ENCODE data around the gene FBXW11. TPM values are rescaled to one million over a fixed set of nuclear protein-coding genes. Genes with fewer than 3 reads are reported as not detected.
"Not testable (repeated sequence)": the region's sequence is repeated elsewhere in the genome, so short reads cannot be mapped to it uniquely, and the experiment has no call there.

The FBXW11 gene
- polyA plus RNA-seq, 5 donors = 44.7 to 58.4 (median 53.4) TPM

DNA sequence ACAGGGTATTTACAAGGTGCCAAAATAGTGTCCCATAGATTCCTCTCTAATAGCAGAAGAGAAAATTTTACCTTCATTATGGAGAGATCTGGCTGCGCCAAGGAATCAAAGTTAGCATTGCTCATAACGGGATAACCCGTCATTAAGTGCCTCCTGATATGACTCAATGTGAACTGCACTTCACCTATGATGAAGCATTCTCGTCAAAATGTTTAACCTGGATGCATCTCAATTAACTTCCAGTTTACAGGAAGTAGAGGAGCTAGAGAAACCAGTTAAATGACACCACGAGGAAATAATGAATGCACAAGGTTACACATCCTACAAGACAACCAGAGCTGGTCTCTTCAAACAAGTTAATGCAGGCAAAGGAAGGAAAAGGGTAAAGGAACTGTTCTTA, 17.2 kb downstream of the FBXW11 start:
- DNase-seq = no peak

GRCh38 chr5:171986772-171987171, 19.7 kb downstream of the FBXW11 start:
- no peak for DNase-seq

GRCh38 chr5:171984748-171985419, 21.6 kb downstream of the FBXW11 start:
- no peak for DNase-seq

- no peak for DNase-seq
Observed at GRCh38 chr5:171981847-171982246, 24.6 kb downstream of the FBXW11 start.

DNA sequence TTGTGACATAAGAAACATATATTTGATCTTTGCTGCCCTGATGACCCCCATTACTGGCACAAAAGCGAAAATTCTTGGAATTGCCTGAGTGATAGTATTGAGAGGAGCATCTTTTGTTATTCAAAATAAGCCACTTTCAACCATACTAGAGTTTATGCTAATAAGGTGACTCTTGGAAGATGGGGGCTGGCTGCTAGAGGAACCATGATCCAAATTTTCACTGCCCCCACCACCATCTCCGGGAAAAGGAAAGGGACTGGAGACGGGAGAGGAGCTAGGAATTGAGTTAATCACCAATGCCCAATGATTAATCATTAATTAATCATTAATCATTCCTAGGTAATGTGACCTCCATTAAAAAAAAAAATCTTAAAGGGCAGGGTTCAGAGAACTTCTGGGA, 25.6 kb downstream of the FBXW11 start:
- no peak for DNase-seq

GRCh38 chr5:171979606-171980005, 26.8 kb downstream of the FBXW11 start:
- DNase-seq = no peak

- DNase-seq = no peak
Observed at GRCh38 chr5:171978519-171978918, 27.9 kb downstream of the FBXW11 start.

DNA sequence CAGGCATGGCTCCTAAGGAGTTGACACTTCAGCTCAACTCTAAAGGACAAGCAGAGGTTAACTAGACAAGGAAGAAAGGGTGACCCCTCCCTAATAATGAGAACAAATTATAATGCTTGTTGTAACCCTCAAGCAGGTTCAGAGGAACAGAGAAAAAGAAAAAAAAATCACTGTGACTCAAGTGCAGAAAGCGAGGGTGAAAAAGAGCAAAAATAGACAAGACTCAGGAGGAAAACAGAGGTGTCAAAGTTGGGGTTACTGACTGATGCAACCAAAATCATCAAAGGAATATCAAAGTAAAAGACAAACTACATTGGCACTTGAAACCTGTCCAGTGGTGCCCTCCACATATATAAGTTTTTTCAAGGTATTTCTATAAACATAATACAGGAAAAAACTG, 28.4 kb downstream of the FBXW11 start:
- no peak for DNase-seq

DNA sequence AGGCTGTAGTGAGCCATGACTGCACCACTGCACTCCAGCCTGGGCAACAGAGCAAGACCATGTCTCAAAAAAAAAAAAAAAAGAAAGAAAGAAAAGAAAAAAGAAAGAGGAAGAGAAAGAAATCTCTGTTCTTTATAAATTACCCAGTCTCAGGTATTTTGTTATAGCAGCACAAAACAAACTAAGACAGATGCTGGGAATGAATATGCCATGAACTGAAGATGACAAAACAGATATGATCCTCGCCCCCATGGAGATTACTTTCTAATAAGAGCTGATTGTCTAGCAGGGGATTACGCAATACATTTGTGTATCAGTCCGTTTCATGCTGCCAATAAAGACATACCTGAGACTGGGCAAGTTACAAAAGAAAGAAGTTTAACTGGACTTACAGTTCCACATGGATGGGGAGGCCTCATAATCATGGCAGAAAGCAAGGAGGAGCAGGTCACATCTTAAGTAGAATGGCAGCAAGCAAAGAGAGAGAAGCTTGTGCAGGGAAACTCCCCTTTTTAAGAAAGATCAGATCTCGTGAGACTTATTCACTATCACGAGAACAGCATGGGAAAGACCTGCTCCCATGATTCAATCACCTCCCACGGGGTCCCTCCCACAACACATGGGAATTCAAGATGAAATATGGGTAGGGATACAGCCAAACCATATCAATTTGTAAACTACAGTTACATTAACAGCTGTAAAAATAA, 29.0 kb downstream of the FBXW11 start:
- not testable (repeated sequence) for DNase-seq

DNA sequence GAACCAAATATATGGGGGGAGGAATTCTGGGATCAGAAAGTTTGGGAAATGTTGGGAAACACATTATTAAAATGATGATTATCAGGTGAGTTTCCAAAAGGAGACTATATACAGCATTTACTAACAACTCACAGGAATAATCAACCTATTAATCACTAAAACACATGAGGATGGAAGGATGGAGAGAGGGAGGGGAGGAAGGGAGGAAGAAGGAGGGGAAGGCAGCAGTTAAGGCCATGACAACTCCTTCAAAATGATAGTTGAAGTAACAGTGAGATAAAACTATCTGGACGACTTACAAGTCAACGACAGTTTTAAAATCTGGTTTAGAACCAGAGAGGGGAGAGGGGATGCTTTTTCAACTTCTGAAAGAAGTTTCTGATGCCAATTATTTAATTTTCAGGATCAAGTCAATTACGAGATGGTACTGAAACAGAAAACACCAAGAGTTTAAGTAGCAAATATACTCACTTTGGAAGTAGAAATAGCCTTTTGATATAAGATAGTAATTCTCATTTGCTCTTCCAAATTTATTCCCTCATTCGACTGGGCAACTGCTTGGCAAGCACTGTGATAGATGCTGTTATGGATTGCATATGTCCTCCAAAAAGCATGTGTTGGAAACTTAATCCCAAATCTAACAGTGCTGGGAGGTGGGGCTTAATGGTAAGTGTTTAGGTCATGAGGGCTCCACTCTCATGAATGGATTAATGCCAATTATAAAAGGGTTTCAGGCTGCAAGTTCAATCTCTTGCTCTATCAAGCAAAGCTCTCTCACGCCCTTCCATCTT, 30.4 kb downstream of the FBXW11 start:
- no peak for DNase-seq

DNA sequence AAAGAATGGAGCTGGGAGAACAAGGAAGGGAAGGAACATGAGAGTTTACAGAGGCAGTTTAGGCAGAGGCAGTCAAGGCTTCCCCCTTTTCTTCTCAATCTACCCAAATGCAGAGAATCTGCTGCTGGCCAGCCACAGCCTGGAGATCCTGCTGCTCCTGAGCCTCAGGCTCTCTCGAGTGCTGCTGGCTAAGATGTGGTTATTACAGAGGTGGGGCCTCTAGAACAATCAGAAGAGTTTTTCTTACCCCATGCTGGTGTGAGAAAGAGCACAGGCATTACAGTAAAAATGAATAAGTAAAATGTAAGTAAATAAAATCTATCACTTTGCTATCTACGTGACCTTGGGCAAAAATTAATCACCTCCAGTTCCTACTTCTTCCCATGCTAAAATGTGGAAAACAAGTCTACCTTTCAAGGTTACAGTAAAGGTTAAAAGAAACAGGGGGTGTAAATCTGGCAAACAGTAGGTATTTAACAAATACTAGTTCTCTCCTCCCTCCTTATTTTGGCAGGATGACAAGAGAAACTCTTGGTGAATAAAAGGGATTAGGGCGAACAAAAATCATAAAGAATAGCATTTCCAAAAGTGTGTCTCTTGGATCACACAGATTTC, 31.1 kb downstream of the FBXW11 start:
- DNase-seq = no peak

- DNase-seq = no peak
Observed at GRCh38 chr5:171970826-171971225, 35.6 kb downstream of the FBXW11 start.

GRCh38 chr5:171969288-171969880, 37.1 kb downstream of the FBXW11 start:
- DNase-seq = no peak

GRCh38 chr5:171968531-171968930, 37.9 kb downstream of the FBXW11 start:
- no peak for DNase-seq

DNA sequence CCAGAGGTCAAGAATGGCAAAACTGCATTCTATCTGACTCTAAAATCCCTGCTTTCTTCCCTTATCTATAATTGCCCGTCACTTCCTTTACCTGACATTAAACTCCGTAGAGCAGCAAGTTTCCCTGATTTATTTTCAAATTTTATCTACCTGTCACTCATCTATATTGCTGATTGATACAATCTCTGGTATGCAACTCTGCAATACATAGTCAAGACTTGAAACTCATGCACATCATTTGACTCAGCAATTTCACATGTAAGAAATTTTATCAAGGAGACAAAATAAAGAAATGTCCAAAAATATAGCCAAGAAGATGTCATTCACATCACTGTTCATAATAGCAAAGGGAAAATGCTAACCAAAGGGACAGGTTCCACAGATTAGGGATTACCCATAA, 39.5 kb downstream of the FBXW11 start:
- no peak for DNase-seq

DNA sequence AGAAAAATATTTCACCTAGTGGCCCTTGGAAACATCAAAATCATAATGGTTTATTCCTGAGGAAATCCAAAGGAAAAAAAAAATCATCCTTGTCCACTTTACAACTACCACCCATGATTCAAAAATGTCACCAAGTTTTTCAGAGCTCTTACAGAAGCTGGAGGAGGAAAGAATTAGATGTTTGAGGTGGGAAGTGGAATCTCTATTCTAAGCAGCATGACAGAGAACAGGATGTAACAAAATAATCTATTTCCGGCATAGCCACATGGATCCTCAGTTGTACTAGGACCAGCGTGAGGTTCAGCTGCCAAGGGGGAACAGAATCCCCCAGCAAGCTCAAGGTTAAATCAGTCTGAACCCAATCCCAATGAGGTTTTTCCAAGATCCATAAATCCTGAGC, 40.2 kb downstream of the FBXW11 start:
- no peak for DNase-seq

DNA sequence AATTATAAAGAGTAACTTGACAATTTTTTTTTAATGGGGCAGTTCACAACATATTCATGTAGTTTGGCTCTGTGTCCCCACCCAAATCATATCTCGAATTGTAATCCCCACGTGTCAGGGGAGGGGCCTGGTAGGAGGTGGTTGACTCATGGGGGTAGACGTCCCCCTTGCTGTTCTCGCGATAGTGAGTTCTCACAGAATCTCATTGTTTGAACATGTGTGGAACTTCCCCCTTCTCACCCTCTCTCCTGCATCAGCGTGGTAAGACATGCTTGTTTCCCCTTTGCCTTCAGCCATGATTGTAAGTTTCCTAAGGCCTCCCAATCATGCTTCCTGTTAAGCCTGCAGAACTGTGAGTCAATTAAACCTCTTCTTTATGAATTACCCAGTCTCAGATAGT, 40.7 kb downstream of the FBXW11 start:
- no peak for DNase-seq

GRCh38 chr5:171963416-171963815, 43.0 kb downstream of the FBXW11 start:
- no peak for DNase-seq

GRCh38 chr5:171961117-171961516, 45.3 kb downstream of the FBXW11 start:
- DNase-seq = no peak

DNA sequence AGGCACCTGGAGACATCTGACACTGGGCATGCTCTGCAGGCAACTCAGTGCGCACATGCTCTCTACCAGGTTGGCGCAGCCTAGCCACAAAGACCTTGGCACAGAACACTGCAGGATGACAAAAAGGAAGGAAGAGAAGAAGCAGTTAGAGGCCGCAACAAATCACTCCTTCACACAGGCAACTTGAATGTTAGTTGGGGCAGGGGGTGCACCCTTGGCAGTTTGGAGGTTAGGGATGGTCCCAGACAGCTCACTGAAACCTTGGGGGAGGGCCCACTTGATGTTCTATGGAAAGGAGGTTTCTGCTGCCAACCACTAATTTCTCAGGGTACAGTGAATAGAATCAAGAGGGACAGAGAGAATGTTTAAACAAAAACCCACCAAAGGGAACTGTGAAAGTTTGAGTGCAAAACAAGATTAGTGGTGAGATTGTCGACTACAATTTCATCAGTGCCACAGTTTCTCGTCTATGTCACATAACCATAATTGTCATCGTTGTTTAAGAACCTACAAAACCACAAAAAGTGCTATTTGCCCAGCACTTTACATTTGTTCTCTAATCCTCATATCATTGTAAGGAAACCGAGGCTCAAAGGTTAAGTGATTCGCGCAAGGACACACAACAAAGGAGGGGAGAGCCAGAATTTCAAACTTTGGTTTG, 48.7 kb downstream of the FBXW11 start:
- no peak for DNase-seq

GRCh38 chr5:171956887-171957495, 49.4 kb downstream of the FBXW11 start:
- no peak for DNase-seq
